Caco-2 (cell line): ENCODE measurements around the gene BUB1B. TPM values are rescaled to one million over a fixed set of nuclear protein-coding genes. Genes with fewer than 3 reads are reported as not detected.
"Not testable (repeated sequence)": the region's sequence is repeated elsewhere in the genome, so short reads cannot be mapped to it uniquely, and the experiment has no call there.

ENCODE experiments used
- BruUV-seq: library from RNA; stranded (reverse); fragments of 400-500 nt; replicated peaks from 2 replicates; lab custom pipeline; 2021; lab: Mats Ljungman, UMichigan
- CTCF ChIA-PET: fragments of 300-600 bp; sonication (Branson Sonifier 250); formaldehyde crosslinking; loops from one replicate; lab custom pipeline; 2022; ENCODE audit warnings: antibody characterized with exemption; lab: Charles Lee
- POLR2A ChIA-PET: fragments of 300-600 bp; sonication (Branson Sonifier 250); formaldehyde crosslinking; loops from one replicate; lab custom pipeline; 2022; ENCODE audit warnings: antibody characterized with exemption; lab: Charles Lee
- DNase-seq, 2 experiments: peaks; one replicate each; pipeline versions ENCODE4 v3.0.0 to v3.0.0-alpha.2; 2020 to 2022
- H3K27me3 ChIP-seq: replicated peaks from 2 replicates; pipeline ENCODE4 v1.6.0; 2011; ENCODE audit warnings: low read length; ENCODE audit not compliant: control insufficient read depth, insufficient read depth
- H3K36me3 ChIP-seq: 2 replicates; pipeline ENCODE4 v1.5.1; 2011; ENCODE audit warnings: low read length; ENCODE audit not compliant: control insufficient read depth, insufficient read depth
- H3K4me1 ChIP-seq: fragments of 250-450 bp; sonication (Bioruptor Pico); 2 replicates; pipeline ENCODE4 v1.5.1; 2020; ENCODE audit warnings: mild to moderate bottlenecking
- H3K4me3 ChIP-seq: 2 replicates; pipeline ENCODE4 v1.5.1; 2011; ENCODE audit warnings: low read depth, mild to moderate bottlenecking, control low read depth, low read length
- H3K9me3 ChIP-seq: fragments of 250-450 bp; sonication (Bioruptor Pico); 2 replicates; pipeline ENCODE4 v1.5.1; 2020; ENCODE audit warnings: mild to moderate bottlenecking, moderate library complexity
- H3K27ac Mint-ChIP-seq: one replicate; pipeline ENCODE4 v1.8.0; 2022; ENCODE audit warnings: mixed read lengths; ENCODE audit not compliant: unreplicated experiment
- H3K27me3 Mint-ChIP-seq: one replicate; pipeline ENCODE4 v1.8.0; 2022; ENCODE audit warnings: mixed read lengths; ENCODE audit not compliant: insufficient read depth, unreplicated experiment
- H3K36me3 Mint-ChIP-seq: one replicate; pipeline ENCODE4 v1.8.0; 2022; ENCODE audit warnings: mild to moderate bottlenecking, mixed read lengths; ENCODE audit not compliant: insufficient read depth, unreplicated experiment
- H3K4me1 Mint-ChIP-seq: one replicate; pipeline ENCODE4 v1.8.0; 2022; ENCODE audit warnings: low read depth, mixed read lengths; ENCODE audit not compliant: unreplicated experiment
- H3K4me3 Mint-ChIP-seq: one replicate; pipeline ENCODE4 v1.8.0; 2022; ENCODE audit warnings: mild to moderate bottlenecking, moderate library complexity, mixed read lengths; ENCODE audit not compliant: unreplicated experiment
- H3K9me3 Mint-ChIP-seq: one replicate; pipeline ENCODE4 v1.8.0; 2022; ENCODE audit warnings: mixed read lengths; ENCODE audit not compliant: unreplicated experiment
- intact Hi-C: fragments of 100-400 bp; cut with micrococcal nuclease; formaldehyde crosslinking; loops from one replicate; pipeline ENCODE4 v1.10.0; 2022; ENCODE audit not compliant: unreplicated experiment
- total RNA-seq: library from RNA; stranded (reverse); gene quantifications from 2 replicates; pipeline ENCODE4 v1.2.3, GENCODE V29; 2022
- TF ChIP-seq, protein P1 (sequence below), 2 experiments: fragments of 200-600 bp in 1 of 2; IDR thresholded peaks; 1 replicate in 1 of 2; 2 replicates in 1 of 2; pipeline versions ENCODE4 v1.5.1 to v1.8.0; 2011 to 2022; ENCODE audit warnings: antibody characterized with exemption in 1 of 2, control low read depth in 1 of 2, inconsistent platforms in 1 of 2, low read depth in 1 of 2, low read length in 1 of 2, mild to moderate bottlenecking in 1 of 2, moderate library complexity in 1 of 2; ENCODE audit not compliant: insufficient read depth in 1 of 2, severe bottlenecking in 1 of 2, unreplicated experiment in 1 of 2

Gene BUB1B
- total RNA-seq, 1 experiment from 2014 or later = 73.5 TPM

DNA sequence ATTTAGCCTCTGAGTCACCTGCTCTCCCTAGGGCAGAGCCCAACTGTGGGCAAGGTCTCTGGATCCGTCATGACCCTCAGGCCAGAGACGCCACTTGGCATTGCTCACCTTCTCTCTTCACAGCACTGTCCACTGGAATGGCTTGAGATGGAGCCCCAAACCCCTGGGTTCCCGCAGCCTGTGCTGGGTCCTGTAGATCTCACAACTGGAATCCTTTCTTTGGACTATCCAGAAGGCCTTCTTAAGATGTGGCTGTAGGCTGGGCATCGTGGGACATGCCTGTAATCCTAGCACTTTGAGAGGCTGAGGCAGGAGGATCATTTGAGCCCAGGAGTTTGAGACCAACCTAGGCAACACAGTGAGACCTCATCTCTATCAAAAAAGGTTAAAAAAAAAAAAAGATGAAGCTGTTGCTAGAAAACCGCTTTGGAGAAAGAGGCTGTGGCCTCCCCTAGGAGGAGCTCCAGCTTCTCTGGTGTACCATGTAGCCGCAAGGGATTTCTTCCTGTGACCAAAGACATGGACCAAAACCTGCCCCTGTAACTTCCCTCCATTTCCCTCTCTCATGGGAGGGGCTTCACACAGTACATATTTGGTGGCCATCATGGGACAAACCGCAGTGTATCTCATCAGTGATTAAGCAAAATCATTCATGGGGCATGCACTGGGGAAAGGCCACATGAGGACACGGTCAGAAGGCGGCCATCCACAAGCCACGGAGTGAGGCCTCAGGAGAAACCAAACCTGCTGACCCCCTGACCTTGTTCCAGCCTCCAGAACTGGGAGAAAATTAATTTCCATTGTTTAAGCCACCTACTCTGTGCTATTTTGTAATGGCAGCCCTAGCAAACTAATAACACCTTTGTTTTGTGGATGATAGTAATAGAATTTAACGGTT lies 23.3 kb upstream of the BUB1B start:
- BruUV-seq = no TSS peak
- Histone ChIP-seq H3K4me3 (no peak overlapping the region), H3K36me3 (no peaks in the 10 kb centered on the region), H3K27me3 (no peaks in the 10 kb centered on the region), H3K4me1 (no peaks in the 10 kb centered on the region), H3K9me3 (no peaks in the 10 kb centered on the region)
- Mint-ChIP-seq H3K27ac (no peak overlapping the region), H3K36me3 (no peaks in the 10 kb centered on the region), H3K4me3 (no peak overlapping the region), H3K27me3 (no peaks in the 10 kb centered on the region), H3K9me3 (no peaks in the 10 kb centered on the region), H3K4me1 (no peaks in the 10 kb centered on the region)
- TF ChIP-seq, protein P1, sequence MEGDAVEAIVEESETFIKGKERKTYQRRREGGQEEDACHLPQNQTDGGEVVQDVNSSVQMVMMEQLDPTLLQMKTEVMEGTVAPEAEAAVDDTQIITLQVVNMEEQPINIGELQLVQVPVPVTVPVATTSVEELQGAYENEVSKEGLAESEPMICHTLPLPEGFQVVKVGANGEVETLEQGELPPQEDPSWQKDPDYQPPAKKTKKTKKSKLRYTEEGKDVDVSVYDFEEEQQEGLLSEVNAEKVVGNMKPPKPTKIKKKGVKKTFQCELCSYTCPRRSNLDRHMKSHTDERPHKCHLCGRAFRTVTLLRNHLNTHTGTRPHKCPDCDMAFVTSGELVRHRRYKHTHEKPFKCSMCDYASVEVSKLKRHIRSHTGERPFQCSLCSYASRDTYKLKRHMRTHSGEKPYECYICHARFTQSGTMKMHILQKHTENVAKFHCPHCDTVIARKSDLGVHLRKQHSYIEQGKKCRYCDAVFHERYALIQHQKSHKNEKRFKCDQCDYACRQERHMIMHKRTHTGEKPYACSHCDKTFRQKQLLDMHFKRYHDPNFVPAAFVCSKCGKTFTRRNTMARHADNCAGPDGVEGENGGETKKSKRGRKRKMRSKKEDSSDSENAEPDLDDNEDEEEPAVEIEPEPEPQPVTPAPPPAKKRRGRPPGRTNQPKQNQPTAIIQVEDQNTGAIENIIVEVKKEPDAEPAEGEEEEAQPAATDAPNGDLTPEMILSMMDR (IDR thresholded peaks at IDR 0.05; ENCODE audit: insufficient read depth in 1 of 2, low read depth in 1 of 2, low read length in 1 of 2, severe bottlenecking in 1 of 2, unreplicated experiment in 1 of 2) = no peak
- POLR2A ChIA-PET = interaction anchor here (0.6 kb wide), 1 partner anchor 557 kb away, joined by 5 read pairs; the partner anchor contains the start of gene THBS1
- DNase-seq = no peak
- CTCF ChIA-PET = no interaction called here
- intact Hi-C loops = no loop called here

GRCh38 chr15:40138201-40138570 lies 22.7 kb upstream of the BUB1B start:
- H3K4me1 Mint-ChIP-seq, DNase-seq: not testable (repeated sequence)
- POLR2A ChIA-PET = interaction anchor here (0.6 kb wide), 1 partner anchor 557 kb away, joined by 5 read pairs; the partner anchor contains the start of gene THBS1

DNA sequence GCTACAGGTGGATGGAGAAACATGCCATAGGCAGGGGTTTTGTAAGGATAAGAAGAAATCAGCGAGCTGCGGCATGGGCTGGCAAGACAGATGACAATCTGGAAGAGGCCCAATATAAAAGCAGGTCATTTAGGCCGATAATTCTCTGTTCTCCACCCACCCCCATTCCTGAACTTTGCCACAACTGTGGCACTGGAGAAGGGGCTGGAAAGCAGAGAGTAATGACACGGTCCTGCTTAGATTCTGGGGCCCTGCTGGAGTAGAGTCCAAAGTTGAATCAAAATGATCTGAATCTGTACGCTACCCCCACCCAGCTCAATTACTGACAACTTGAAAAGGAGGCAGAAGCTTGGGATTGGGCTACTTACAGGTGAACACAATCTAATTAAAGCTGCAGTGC lies 18.4 kb upstream of the BUB1B start:
- intact Hi-C loops = no loop called here
- H3K27me3 Mint-ChIP-seq = no peaks in the 10 kb centered on the region
- H3K36me3 Mint-ChIP-seq = no peaks in the 10 kb centered on the region
- H3K4me1 ChIP-seq = no peaks in the 10 kb centered on the region
- H3K27ac Mint-ChIP-seq = no peak overlapping the region
- ChIA-PET CTCF (no interaction called here), POLR2A (no interaction called here)
- no peaks in the 10 kb centered on the region for H3K36me3 ChIP-seq
- H3K4me3 ChIP-seq = no peak overlapping the region
- no peak overlapping the region for H3K4me3 Mint-ChIP-seq
- no peak for DNase-seq
- H3K9me3 Mint-ChIP-seq = no peaks in the 10 kb centered on the region
- H3K27me3 ChIP-seq = no peaks in the 10 kb centered on the region
- BruUV-seq = no TSS peak
- no peaks in the 10 kb centered on the region for H3K4me1 Mint-ChIP-seq
- H3K9me3 ChIP-seq = no peaks in the 10 kb centered on the region
- TF ChIP-seq, protein P1 (IDR thresholded peaks at IDR 0.05; ENCODE audit: insufficient read depth in 1 of 2, low read depth in 1 of 2, low read length in 1 of 2, severe bottlenecking in 1 of 2, unreplicated experiment in 1 of 2) = no peak

More at GRCh38 chr15:40138201-40138570, 22.7 kb upstream of the BUB1B start:
- intact Hi-C loops, H3K9me3 ChIP-seq, H3K36me3 Mint-ChIP-seq, H3K27me3 ChIP-seq, H3K9me3 Mint-ChIP-seq, H3K4me1 ChIP-seq, CTCF ChIA-PET, H3K27me3 Mint-ChIP-seq, H3K4me3 Mint-ChIP-seq, H3K4me3 ChIP-seq, BruUV-seq, H3K36me3 ChIP-seq, H3K27ac Mint-ChIP-seq: not testable (repeated sequence)
